GM21528 (cell line): ENCODE results near the gene RCBTB2.
"Not testable (repeated sequence)": the region's sequence is repeated elsewhere in the genome, so short reads cannot be mapped to it uniquely, and the experiment has no call there.

ENCODE experiments used
- ATAC-seq: cut with Tn5 transposase; IDR thresholded peaks from one replicate; pipeline ENCODE4 v1.9.1; 2021; ENCODE audit warnings: mild to moderate bottlenecking, moderate library complexity; ENCODE audit not compliant: unreplicated experiment, low FRiP score

RCBTB2 gene

DNA sequence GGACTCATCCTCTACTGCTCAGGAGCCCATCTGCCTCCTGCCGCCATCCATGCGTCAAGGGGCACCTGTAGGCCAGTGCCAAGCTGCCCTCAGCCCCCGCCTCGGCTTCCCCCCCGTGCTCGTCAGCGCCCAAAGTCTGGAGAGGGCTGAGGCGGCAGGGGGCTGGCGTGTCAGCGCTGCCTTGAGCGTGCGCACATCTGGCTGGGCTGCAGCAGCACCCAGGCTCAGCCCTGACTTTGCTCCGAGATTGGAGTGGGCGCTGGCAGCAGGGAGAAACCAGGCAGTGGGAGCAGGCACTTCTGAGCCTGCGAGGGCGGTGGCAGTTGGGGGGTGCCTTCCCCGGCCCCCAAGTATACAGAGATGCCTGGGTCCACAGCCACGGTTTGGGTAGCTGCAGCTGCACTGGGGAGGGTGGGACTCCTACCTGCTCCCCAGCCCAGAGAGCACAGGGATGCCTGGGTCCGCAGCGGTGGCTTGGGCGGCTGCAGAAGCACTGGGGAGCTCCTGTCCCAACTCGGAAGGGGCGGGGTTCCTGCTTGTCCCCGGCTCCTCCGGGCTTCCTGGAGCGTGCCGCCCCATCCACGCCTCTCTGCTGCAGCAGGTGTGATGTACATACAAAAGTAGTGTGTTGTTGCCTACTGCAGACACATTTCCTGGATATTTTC, 75.2 kb downstream of the RCBTB2 start:
- no peak for ATAC-seq

DNA sequence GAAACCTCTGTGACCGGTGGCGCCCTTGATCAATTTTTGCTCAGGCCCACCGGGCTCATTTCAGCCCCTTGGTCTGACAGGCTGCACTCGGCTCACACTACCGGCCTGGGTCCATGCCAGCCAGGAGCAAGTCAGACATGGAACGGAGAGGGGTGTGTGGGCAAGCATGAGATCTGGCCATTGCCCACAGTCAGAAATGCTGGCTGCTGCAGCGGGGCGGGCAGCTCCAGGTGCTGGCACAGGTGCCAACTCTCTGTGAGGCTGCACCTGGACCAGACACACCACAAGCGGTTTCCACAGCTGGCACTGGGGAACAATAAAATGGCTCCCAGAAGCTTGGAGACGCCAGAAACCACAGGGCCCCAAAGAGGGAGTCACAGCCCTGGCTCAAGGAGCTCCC, 76.3 kb downstream of the RCBTB2 start:
- ATAC-seq, result no peak

DNA sequence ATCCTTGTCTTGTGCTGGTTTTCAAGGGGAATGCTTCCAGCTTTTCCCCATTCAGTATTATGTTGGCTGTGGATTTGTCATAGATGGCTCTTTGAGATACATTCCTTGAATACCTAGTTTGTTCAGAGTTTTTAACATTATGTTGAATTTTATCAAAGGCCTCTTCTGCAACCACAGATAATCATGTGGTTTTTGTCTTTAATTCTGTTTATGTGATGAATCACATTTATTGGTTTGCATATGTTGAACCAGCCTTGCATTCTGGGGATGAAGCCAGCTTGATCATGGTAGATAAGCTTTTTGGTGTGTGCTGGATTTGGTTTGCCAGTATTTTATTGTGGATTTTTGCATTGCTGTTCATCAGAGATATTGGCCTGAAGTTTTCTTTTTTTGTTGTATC, 81.7 kb downstream of the RCBTB2 start:
- ATAC-seq, result not testable (repeated sequence)

DNA sequence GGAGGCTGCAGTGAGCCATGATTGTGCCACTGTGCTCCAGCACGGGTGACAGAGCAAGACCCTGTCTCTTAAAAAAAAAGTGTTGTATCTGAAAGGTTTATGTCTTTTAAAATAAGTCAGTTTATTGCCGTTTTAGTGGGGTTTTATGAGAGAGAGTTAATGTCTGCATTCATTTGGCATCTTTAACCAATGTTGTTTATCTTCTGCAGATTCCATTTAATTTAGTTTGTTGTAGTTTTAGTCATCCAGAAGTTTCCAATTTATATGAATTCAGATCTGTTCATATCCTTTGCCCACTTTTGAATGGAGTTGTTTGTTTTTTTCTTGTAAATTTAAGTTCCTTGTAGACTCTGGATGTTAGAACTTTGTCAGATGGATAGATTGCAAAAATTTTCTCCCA, 83.2 kb downstream of the RCBTB2 start:
- ATAC-seq, result no peak

DNA sequence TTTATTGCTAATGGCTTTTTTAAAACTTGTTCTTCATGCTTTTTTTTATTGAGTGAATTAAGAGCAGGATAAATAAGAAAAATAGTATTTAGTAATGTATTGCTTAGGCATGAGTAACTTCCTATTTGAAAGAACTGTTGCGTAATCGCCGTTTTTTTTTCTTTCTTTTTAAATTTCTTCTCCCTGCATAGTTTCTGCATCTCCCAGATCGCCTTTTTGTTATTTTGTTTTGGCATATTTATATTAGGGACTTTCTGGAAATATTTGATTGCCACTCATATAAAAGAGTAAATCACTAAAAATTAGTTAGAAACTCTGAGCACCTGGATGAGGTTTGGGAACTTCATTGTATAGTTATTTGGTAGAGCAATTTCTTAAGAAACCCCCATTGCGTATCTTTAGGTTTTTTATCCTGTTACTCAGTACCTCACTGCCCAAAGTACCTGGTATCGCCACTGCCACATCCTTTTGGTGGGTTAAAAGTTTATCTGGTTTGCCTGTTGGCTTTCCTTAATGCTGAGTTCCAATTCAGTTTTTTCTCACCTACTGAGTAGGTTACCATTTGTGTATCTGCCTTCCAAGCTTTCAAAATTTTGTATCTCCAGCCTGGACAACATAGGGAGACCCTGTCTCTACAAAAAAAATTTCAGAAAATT, 83.8 kb downstream of the RCBTB2 start:
- ATAC-seq, result no peak

DNA sequence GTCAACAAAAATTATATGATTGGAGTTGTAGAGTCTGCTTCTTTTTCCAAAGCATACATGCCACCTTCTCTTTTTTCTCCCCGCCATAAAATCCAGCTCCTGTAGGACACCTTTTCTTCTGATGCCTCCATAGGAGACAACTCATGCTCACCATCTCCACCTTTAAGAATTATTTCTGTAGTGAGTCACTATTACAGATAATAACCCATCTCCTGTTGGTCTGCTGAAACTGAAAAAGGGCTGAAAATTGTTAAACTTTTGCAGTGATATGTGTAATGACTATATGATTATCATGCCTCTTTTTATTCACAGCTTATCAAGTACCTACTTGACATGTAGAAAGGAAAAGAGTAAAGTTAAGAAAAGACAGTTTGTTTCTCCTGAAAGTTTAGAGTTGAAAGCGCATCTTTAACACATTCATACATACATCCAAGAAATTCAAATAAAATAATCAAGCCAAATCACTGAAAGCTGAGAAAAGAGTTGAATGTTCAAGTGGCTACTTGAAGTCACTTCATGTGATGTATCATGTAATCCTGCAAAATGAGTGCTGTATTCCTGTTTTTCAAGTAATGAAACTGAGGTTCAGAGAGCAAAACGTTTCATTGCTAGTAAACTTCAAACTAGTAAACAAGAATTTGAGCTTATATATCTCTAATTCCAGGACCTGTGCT, 84.5 kb downstream of the RCBTB2 start:
- no peak for ATAC-seq

DNA sequence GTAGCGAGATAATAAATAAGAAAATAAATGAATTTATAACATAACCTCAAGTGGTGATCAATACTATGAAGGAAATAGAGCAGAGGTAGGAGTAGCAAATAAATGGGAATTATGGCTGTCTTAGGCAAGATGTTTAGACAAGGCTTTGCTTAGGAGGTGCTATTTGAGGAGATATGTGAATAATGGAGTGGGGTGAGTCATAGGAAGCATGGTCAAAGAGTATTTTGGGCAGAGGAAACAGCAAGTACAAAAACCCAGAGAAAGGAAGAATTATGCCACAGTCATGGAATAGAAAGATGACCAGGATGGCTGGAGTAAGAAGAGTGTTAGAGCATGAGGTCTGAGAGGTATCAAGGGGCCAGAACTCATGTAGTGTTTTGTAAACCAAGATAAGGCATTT, 86.4 kb downstream of the RCBTB2 start:
- ATAC-seq, result no peak

DNA sequence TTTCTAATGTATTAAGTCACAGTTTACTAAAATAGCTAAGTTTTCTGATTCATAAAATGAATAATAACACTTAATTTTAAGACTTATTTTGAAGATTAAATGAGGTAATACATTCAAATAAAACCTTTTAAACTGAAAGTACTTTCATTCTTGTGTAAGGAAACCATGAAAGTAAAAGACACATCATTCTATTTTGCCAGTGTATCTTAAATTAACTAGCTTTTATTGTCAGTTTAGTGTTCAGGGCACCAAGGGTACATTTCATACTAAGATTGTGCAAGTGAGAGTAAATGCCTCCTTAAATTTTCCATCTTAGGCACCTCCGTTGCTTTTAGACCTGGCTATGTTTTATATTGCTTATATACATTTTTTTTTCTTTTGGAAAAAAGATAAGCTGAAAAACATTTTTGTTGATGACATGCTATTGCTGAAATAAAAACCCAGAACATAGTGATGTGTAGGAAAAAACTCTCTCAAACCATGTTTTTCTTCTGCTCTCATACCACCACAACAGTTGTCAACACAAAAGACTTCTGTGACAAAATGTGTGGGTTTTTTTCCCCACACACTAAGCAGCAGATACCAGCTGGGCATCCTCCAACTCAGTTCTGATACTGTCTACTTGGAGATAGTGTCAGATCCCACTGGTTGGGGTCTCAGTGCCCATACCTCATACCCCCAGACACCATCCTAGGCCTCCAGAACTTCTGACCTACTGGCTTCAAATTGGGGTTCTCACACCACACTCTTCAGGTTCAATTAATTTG, 89.3 kb downstream of the RCBTB2 start:
- no peak for ATAC-seq
